DMS53 (cell line): ENCODE results near the gene ADISSP.
A peak's percentile ranks its signal among the peaks of the same experiment; 100 is the strongest.

Experiments used
- DNase-seq: peaks from one replicate; lab custom pipeline; 2025; lab: John Stamatoyannopoulos, UW

ADISSP gene

DNA sequence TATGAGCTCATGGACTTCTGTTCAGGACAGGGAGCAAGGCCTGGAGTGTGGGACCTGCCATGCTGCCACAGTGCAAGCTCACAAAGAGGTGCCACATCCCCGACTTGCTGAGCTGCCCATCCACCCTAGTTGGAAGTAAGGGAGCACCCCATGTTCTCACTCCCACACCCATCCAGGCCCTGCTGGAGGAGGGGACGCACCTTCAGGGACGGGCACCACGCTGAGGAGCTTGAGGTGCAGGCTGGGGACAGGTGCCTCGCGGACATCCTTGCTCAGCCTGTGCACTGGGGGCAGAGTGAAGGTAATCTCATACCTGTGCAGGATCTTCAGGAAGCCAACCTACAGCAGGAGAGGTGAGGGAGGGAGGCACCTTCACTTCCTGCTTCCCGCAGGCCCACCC, 12.3 kb downstream of the ADISSP start:
- DNase-seq: no peak

DNA sequence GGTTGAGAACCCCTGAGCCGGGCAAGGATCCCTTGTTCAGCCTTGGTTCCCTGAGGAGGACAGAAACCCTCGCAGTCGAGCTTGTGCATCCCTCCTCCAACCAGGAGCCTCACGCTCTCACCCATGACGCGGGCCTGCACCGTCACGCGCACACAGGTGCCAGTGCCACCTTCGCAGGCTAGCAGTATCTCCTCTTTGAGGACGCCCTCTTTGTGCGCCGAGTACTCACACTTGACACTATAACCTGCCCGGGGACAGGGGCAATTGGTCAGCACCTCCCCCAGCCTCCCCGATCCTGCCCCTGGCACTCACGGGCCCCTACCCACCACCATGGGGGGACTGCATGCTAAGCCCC, 13.3 kb downstream of the ADISSP start:
- no peak for DNase-seq

DNA sequence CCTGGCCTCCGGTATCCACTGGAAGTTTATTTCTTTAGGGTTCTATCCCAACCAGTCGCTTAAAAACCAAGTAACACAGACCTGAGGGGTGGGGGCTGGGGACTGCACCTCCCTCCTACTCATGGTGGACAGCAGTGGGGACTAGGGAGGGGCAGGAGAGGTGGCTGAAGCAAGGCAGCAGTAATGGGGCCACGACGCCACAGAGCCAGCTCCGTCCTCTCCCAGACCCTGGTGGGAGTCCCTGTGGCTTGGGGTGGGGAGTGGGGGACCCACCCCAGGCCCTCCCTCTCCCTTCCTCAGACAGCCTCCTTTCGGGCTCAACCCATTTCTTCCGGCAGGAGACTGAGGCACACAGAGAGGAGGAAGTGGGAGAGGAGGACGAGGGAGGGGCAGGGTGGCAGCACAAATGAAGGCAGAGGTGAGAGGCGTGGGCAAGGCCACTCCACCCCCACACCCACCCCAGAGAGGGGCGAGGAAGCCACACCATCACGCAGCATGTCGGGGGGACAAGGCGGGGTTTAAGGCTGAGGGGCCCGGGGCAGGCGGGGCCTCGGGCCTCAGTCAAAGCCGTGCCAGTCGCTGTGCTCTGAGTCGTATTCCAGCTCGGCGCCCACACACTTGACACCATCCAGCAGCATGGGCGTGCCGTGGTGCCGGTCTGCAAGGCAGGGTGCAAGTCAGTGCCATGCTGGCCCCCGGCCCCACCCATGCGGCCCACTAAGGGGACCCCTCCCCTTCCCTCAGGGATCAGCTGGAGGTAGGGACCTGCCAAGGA, 13.9 kb downstream of the ADISSP start:
- DNase-seq: no peak

DNA sequence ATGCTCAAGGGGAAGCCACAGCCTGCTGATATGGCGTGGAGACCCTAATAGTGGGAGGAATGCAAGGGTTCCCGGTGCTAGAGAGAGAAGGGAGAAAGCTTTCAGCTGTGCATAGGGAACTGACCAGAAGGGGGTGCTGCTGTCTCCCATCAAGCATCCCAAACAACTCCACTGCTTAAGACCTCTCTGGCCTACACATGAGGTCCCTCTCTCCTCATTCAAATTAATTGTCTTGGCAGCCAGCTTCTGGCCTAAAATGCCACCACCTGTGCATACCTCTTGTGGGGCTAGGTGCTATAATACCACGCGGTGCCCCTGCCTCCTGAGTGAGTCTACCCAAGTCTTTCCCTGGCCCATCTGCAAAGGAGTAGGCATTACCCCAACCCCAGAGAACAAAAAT, 14.5 kb downstream of the ADISSP start:
- DNase-seq: peak; percentile 78

DNA sequence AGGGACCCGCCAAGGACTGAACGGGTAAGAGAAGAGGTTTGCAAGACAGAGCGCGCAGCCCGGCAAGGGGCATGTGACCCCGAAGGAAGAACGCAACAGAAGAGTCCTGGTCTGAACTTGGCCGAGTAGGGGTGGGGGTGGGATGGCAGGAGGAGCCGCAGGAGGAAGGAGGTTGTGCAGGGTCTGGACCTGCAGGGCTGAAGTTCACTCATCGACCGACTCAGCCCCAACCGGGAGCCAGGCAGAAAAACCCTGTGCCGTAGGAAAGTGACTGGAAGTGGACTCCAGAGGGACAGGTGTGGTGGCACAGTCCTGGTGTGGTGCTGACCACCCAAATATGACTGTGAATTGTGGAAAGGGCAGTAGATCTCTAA, 15.2 kb downstream of the ADISSP start:
- DNase-seq: peak; percentile 68

DNA sequence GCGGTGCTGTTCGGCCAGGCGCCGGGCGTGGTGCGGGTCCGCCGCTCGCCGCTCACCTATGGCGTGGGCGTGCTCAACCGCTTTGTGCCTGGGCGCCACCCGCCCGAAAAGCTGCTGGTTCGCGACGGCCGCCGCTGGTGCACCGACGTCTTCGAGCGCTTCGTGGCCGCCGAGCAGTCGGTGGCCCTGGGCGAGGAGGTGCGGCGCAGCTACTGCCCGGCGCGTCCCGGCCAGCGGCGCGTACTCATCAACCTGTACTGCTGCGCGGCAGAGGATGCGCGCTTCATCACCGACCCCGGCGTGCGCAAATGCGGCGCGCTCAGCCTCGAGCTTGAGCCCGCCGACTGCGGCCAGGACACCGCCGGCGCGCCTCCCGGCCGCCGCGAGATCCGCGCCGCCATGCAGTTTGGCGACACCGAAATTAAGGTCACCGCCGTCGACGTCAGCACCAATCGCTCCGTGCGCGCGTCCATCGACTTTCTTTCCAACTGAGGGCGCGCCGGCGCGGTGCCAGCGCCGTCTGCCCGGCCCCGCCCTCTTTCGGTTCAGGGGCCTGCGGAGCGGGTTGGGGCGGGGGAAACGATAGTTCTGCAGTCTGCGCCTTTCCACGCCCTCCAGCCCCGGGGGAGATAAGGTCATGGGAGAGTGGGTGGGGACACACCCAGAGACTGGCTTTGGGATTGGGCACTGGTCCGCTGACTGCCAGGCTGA, 15.7 kb downstream of the ADISSP start:
- peak; percentile 80 for DNase-seq

DNA sequence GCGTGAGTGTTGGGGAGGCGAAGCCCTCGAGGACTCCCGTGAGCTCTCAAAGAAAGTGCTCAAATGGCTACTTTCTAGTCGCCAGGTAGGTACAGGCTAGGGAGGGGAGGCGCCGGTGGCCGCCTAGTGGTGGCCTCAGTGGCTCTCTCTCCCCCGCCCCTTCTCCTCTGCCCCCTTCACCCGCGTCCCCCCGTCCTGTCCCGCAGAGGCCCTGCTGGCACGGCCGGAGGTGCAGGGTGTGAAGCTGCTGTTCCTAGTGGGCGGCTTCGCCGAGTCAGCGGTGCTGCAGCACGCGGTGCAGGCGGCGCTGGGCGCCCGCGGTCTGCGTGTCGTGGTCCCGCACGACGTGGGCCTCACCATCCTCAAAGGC, 16.3 kb downstream of the ADISSP start:
- DNase-seq: peak; percentile 58

DNA sequence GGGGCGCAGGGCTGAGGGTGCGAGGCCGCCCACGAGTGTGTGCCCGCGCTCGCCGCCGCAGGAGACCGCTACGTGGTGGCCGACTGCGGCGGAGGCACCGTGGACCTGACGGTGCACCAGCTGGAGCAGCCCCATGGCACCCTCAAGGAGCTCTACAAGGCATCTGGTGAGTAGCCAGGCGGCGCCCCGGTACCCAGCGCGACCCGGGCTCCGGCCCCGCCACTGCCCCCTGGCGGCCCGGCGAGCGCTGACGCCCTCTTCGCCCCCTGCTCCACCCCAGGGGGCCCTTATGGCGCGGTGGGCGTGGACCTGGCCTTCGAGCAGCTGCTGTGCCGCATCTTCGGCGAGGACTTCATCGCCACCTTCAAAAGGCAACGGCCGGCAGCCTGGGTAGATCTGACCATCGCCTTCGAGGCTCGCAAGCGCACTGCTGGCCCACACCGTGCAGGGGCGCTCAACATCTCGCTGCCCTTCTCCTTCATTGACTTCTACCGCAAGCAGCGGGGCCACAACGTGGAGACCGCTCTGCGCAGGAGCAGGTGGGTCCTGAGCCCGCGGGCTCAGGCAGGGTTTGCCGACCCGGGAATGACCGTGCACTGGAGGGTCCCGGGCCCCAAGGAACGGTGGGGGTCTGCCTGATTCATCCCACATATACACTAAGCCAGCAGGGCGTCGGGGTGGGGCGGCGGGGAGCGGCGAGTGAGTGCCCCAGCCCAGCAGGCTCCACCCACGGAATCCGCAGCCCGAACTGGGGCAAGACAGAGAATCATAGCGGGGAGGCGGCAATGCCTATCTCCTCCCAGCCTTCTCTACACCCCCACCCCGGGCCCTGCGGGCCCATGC, 17.6 kb downstream of the ADISSP start:
- DNase-seq: peak; percentile 89

DNA sequence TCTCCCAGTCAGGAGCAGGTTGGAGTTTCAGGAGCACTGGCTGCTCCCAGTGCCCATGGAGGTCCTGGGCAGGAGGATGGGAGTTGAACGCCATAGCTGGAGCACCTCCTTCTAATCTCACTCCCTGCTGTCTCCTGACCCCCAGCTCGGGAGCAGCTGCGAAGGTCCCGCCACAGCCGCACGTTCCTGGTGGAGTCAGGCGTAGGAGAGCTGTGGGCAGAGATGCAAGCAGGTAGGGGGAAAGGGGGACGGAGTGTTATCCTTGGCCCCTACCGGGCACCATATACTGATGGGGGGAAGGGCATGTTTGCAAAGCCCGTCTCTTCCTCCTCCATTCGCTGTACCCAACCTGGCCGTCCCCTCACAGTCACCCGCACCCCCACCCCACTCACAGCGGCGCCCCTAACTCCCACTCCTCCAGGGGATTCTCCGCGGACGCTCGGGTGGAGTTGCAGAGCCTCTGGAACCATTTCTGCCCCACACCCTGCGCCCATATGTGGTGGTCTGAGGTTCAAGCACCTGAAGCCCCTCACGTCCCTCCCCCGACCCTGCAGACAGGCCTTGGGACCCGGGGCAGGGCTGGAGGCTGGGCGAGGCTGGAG, 18.4 kb downstream of the ADISSP start:
- DNase-seq: no peak

DNA sequence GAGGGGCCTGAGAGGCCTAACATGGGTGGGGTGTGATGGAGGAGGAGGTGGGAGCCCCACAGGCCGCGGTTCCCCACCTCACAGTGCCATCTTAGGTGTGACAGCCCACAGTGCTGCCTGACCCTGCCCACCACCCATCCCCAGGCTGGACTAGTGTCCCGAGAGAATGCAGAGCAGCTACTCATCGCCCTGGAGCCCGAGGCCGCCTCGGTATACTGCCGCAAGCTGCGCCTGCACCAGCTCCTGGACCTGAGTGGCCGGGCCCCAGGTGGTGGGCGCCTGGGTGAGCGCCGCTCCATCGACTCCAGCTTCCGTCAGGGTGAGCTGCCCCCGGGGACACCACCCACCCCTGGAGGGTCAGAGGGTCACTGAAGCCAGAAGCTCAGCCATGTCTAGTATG, 19.5 kb downstream of the ADISSP start:
- no peak for DNase-seq

DNA sequence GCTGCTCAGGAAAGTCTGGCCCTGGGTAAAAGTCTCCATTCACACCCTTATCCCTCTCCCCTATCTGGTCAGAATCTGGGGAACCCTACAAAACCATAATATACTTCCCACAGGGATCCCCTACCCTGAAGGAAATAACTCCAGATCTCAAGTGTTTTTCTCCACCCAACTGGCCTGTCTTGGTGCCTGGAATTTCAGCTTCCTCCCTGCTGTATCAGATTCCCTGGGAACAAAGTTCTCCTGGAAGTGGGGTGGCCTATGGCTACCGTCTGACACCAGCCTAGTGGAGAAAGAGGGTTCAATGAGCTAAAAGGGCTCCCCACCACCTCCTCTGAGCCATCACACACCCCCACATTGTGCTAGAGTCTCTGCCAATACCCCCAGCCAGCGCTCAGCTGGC, 20.1 kb downstream of the ADISSP start:
- no peak for DNase-seq

DNA sequence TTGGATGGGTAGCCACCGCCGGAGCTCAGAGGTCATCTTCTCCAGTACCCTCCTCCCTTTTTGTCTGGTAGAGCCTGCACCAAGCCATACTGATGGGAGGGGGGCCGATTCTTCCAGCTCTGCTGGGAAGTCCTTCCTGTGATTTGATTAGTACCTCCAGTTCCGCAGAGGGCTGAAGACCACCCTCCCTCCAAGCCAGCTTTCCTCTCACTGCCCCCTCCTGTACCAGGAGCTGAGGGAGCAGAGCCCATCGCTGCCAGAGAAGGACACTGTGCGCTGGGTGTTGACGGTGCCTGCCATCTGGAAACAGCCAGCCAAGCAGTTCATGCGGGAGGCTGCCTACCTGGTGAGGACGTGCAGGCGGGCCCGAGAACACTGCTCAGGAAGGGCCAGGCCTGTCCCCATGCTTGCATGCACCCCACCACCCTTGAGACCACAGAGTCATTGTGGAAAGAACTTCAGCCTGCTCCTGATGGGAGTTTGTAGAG, 21.8 kb downstream of the ADISSP start:
- no peak for DNase-seq

DNA sequence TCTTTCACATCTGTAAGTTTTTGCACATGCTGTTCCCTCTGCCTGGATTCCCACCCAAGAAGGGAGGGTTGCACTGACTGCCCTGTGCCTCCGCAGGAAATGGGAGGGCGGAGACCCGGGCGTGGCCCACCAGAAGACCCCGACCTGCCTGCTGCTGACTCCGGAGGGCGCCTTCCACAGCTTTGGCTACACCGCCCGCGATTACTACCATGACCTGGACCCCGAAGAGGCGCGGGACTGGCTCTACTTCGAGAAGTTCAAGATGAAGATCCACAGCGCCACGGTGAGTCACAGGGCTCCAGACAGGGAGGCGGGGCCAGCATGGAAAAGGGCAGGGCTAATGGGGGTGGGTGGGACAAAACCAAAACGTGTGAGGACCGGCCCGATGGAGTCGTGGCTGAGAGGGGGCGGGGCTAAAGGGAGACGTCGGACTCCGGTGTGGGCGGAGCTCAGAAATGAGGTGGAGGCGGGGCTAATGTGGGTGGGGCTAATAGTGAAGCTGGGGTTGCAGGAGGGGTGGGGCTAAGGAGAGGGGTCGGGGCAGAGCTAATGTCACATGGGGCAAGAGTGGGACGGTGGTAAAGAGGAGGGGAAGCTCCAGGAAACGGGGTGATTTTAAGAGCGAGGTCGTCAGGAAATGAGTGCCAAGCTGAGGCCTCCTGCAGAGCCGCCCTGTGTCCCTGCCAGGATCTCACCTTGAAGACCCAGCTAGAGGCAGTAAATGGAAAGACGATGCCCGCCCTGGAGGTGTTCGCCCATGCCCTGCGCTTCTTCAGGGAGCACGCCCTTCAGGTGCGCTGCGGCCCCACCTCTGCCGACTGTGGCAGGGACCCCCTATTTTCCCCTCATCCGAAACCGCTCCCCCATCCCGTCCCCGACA, 22.5 kb downstream of the ADISSP start:
- DNase-seq: peak; percentile 91

DNA sequence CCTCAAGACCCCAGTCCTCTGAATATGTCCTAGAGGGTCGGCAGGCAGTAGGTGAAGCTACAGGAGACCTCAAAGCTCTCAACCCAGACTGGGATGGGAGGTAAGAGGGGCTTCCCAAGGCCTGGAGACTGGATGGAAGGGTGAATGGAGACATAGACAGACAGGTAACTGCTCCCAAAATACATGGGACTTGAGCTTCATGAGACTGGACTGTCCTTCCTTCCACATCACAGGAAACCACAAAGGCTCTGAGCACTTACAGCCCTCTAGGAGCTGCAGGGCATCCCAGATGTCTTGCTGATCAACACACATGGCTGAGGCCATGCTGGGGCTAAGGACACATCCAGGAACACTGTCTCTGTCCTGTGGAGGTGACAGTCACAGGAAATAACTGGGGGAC, 23.5 kb downstream of the ADISSP start:
- no peak for DNase-seq

DNA sequence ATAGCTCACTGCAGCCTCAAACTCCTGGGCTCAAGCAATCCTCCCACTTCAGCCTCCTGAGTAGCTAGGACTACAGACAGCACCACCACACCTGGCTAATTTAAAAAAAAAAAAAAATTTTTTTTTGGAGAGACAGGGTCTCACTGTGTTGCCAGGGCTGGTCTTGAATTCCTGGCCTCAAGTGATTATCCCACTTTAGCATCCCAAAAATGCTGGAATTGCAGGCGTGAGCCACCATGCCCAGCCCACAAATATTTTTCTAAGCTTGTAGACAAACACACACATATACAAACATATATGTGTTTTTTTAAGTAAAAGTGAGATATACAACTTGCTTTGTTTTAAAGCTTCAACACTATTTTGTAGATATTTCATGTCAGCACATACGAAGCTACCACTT, 24.3 kb downstream of the ADISSP start:
- no peak for DNase-seq

DNA sequence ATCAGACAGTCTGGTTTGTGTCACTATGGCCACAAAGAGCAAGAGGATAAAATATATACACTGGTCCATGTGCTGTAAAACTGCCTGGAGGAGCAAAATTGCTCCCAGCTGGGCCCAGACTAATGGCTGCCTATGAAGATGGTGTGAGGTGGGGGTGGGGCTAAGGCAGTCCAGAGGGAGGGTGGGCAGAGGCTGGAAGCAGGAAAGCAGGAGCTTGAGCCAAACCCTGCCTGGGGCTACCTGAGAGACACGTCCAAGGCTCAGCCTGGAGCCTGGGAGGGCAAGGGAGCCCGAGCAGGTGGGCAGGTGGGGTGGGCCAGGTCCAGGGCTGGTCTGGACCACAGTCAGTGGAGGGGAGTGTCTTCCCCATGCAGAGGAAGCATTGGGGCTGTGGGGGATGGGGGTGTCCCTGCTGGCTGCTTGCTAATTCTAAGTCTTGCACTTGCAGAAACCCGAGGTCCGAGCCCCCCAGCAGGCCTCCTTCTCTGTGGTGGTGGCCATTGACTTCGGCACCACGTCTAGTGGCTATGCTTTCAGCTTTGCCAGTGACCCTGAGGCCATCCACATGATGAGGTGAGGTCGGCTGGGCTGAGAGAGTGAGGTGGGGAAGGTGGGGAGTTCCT, 25.6 kb downstream of the ADISSP start:
- no peak for DNase-seq

DNA sequence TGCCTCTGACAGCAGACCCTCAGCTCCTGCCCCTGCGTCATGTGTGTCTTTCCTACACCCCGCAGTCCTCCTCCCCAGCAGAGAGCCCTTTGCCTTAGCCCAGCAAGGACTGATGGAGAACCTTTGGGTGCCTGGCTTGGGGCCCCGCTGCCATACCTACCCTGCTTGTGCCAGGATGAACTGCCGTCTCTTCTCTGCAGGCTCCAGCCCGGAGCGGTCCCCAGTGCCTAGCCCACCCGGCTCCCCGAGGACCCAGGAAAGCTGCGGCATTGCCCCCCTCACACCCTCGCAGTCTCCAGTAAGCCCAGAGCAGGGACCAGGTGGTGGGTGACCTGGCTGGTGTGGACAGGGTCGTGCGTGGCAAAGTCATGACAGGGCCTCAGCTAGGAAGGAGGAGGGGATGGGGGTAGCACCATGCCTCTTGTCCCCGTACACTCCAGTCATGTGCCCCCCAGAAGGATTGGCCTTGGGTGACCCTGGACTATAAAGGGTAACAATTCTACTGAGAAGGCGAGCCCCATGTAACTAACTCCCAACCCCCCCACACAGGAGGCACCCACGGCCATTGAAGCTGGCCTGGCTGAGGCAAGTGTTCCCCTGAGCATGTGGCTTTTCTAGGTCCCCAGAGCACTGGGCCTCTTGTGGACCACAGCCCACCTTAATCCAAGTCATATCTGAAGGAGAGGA, 26.8 kb downstream of the ADISSP start:
- DNase-seq: no peak

DNA sequence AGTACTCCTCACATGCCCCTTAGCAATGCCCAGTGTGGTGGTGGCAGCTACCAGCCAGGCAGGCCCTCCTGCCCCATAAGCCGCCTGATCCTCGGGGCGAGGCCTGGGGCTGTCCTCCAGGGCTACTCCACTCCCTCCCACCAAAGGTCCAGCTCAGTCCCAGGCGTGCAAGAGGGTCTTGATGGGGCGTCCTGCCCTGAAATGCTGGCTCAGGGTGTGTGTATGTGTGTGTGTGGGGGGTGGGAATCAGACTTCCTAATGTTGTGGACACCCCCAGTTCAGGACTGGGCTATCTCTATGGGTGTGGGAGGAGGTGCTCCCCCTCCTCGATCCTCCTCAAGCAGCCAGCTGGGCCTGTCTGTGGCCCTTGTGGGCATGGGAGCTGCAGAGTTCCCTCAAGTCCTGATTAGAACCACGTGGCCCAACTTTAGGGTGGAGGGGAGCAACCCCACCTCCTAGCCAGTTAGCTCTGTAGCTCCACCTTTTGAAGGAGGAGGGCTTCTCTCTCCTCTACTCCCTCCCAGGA, 27.6 kb downstream of the ADISSP start:
- no peak for DNase-seq

DNA sequence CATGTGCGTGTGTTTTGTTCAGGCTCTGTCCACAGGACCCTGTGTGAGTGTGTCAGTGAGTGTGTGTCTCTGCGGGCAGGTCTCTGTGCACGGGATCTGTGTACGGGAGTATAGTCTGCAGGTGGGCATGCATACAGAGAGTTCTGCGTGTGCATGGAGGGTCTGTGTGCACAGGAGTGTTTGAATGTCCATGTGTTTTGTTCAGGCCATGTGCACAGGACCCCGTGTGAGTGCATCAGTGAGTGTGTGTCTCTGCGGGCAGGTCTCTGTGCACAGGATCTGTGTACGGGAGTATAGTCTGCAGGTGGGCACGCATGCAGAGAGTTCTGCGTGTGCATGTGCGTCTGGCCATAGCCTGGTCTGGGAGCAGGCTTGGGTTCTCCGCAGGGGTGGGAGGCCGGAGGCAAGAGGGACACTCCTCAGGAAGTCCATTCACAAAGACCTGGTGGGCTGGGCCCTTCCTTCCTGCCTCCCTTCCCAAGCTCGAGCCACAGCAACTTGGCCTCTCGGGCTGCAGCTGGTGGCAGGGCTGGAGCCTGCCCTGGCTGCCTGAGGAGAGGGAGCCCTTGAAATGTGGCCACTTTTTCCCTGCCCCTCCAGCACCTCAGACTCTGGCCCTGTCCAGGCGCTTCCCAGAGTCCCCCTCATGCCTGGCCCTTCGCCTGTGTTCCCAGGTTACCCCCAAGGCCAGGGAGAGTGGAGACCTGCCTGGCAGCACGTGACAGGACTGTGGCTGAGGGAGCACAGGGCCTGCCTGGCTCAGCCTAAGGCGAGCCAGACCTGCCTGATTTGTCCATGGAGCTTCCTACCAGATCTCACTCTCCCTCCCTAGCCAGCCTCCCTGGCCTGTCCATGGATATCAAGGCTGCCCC, 28.3 kb downstream of the ADISSP start:
- no peak for DNase-seq
